HG03108 (cell line): ENCODE results near the gene LITAF.
"Not testable (repeated sequence)": the region's sequence is repeated elsewhere in the genome, so short reads cannot be mapped to it uniquely, and the experiment has no call there.

Experiments used
- ATAC-seq: cut with Tn5 transposase; IDR thresholded peaks from one replicate; pipeline ENCODE4 v1.9.1; 2021; ENCODE audit warnings: moderate library complexity; ENCODE audit not compliant: unreplicated experiment

The LITAF gene

DNA sequence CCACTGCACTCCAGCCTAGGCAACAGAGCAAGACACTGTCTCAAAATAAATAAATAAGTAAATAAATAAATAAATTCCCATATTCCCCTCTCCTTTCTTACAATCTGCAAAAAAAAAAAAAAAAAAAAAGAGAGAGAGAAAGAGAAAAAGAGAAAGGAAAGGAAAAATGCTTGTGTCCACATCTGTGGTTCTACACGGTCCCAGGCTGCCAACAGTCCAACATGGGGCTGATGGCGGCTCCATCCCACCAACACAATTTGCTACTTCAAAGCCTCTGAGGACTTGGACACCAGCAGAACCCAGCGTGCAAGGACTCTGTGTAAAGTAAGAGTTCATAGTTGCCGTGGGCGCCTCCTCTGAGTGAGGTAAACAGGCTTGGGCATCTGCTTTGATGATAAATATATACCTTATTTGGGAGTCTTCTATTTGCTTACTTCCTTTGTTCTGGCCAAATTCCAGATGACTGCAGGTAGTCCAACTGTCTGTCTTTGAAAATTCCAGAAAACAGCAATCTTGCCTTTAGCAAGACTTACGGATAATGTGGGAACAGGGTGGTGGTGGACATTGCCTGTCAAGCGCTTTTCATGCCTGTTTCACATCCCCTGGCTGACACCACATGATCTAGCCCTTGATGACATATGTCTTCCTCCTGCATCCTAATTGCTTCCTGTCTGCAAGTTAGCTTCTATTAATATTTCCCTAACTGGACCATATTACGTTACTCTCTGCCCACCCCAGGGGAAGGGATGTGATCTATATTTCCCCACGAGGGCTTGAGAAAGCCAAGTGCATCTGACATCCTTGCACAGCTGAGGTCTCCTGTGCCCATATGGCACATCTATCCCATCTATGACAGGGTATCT lies 10.1 kb downstream of the LITAF start:
- peak; percentile 74 for ATAC-seq

- no peak for ATAC-seq
These were observed 11.5 kb downstream of the LITAF start for GRCh38 chr16:11575223-11575589.

- ATAC-seq: no peak
These were observed 14.3 kb downstream of the LITAF start for GRCh38 chr16:11572301-11572995.

- no peak for ATAC-seq
These were observed 15.2 kb downstream of the LITAF start for GRCh38 chr16:11571549-11571948.

- no peak for ATAC-seq
These were observed 15.9 kb downstream of the LITAF start for GRCh38 chr16:11570806-11571205.

- ATAC-seq: no peak
These were observed 16.5 kb downstream of the LITAF start for GRCh38 chr16:11570258-11570657.

GRCh38 chr16:11566398-11566797 lies 20.3 kb downstream of the LITAF start:
- ATAC-seq: no peak

DNA sequence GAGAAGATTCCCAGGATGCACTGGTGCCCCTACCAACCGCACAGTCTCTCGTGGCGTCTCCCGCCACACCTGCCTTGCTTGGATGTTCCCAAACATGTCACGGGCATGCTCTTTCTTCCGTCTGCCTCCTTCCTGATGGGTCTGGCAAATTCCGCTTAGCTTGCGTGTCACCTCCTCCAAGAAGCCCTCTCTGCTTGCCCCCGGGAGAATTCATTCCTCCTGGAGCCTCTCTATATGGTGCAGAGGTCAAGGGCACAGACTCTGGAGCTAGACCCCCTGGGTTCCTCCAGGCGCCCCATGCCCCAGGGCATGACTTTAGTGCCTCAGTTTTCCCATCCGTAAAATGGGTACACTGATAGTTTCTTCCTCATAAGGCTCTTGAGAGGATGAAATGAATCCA lies 21.1 kb downstream of the LITAF start:
- ATAC-seq: no peak

DNA sequence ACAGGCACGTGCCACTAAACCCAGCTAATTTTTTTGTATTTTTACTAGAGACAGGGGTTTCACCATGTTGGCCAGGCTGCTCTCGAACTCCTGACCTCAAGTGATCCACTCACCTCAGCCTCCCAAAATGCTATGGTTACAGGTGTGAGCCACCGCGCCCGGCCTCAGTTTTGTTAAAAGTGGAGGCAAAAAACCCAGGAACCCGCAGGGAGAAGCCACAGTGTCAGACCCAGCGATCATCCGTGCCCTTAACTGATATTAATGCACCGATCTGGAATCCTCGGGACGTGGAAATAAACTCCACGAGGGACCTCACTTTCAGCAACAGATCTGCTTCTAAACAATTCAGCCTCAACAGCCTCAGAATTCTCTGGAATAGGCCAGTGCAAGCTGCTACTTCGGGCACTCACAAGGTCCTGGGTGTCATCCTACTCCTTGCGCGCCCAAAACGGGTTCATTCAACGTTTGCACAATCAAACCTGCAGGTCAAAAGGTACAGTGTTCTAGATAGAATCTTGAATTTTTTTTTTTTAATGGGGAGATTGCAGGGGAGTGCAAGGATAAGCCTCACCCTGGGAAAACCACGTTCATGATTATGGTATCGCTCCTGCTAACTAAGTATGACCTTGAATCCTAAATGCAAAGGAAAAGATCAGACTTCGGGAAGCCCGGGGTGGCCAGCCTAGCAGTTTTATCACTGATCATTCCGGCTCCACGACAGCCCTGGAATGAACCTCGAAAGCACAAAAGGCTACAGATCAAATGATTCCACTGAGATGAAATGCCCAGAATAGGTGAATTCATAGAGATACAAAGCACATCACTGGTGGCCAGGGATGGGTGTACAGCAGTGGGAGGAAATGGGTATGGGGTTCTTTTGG lies 22.4 kb downstream of the LITAF start:
- no peak for ATAC-seq

DNA sequence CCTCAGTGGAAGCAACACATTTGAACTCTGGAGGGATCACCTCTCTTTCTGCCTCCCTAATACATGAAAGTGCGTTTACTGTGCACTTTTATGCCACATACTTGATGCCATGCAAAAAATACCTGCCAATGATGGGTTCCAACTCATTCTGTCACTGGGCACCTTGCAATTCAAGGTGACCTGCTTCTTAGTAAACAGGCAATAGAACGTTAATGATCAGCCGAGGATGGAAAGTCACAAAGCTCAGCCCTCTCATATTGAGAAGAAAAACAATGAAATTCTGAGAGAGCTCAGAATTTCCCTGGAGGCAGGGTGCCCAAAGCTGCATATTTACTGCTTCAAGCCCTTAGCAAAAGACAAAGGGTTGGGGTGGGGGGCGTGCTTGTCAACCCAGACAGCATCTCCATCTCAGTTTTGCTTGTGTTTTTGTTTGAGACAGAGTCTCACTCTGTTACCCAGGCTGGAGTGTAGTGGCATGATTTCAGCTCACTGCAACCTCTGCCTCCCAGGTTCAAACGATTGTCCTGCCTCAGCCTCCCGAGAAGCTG lies 23.2 kb downstream of the LITAF start:
- ATAC-seq: no peak

- ATAC-seq: no peak
These were observed 23.8 kb downstream of the LITAF start for GRCh38 chr16:11562941-11563340.

- ATAC-seq: no peak
These were observed 24.3 kb downstream of the LITAF start for GRCh38 chr16:11562411-11562810.

- ATAC-seq: no peak
These were observed 24.9 kb downstream of the LITAF start for GRCh38 chr16:11561856-11562255.

DNA sequence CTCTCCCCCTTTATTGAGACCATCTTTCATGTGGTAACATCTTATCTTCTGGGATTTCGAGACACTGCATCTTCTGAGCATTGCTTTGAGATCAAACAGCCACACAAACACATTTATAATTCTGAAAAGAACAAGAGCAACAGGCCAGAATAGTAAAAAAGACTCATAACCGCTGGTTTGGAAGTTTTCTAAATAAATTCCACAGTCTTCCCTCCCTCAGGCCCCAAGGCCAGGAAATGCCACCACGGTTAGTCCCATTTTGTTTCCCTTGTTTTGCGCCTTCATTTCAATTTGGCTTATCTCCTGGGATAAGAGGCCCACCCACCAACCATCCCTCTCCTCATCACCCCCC lies 25.3 kb downstream of the LITAF start:
- ATAC-seq: no peak

DNA sequence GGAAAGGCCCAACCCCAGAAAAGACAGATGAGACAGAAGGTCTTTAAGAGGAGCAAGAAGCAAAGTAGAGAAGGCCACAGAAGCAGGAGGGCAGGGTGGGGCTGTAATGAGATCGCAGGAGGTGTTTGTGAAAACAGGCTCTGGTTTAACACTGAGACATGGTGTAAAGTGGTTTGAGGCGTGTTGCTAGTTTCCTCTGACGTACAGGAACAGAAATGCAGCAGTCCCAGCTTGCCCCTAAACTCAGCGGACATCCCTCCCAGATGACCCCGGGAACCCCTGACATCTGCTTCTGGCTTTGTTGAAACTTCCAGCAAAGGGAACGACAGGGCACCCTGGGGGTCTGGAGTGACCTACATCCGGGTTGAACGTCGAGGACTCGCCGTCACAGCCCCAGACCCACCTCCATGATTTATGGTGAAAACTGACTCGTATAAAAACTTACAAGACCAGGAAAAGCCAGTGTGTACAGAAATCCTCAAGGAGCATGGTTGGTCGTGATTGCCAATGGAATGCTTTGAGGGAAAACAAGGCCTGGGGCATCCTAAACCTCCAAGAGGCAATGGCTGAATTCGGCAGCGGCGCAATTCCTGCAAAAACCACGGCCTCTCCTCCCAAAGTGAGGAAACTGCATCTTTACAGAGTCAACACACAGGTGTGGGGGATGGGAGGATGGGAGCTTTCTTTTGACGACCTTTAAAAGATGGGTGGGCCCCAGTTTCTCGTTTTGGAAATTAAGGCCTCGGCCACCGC lies 25.8 kb downstream of the LITAF start:
- ATAC-seq: no peak

DNA sequence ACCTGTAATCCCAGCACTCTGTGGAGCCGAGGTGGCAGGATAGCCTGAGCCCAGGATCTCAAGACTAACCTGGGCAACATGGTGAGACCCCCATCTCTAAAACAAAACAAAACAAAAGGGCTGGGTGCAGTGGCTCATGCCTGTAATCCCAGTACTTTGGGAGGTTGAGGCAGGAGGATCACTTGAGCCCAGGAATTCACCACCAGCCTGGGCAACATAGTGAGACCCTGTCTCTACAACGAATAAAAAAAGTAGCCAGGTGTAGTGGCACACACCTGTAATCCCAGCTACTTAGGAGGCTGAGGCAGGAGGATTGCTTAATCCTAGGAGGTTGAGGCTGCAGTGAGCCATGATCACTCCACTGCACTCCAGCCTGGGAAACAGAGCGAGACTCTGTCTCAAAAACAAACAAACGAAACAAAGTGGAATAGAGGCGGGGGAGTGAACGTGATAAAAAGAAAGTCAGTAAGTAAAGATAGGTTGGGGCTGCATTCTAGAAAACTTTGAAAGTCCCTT lies 28.4 kb downstream of the LITAF start:
- not testable (repeated sequence) for ATAC-seq

DNA sequence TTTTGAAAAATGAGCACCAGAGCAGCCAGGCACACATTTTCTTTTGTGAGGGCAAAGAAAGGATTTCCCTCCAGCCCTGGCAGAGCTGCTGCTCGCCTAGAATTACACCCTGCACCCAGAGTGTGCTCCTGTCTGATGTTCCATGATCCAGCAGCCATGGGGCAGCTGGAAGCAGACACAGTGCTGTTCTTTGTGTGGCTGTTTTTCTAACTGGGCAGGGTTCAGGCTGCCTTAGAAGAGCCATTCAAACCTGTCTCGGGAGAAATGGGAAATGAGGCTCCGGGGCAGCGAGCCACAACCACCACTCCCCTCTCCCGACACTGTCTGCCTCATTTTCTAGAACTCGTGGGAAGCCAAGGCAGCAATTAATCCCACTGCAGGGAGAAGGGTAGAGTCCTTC lies 28.9 kb downstream of the LITAF start:
- ATAC-seq: no peak

- no peak for ATAC-seq
These were observed 29.6 kb downstream of the LITAF start for GRCh38 chr16:11556945-11557720.

GRCh38 chr16:11556214-11556819 lies 30.4 kb downstream of the LITAF start:
- no peak for ATAC-seq
